Uterus (tissue), 2 donors: ENCODE results near the gene TMEM185A.

Experiments used
- CTCF ChIP-seq, 4 experiments: fragments of 200-600 bp in 2 of 4; fragments of 450-650 bp in 2 of 4; sonication (generic) in 2 of 4; IDR thresholded peaks; one replicate each; pipeline ENCODE4 v1.5.1; 2016 to 2019; ENCODE audit warnings: antibody characterized with exemption in 4 of 4, mild to moderate bottlenecking in 2 of 4, moderate library complexity in 1 of 4
- POLR2A ChIP-seq, 2 donors: fragments of 450-650 bp; IDR thresholded peaks; one replicate each; pipeline ENCODE4 v1.6.1; 2016; ENCODE audit warnings: antibody characterized with exemption in 2 of 2, mild to moderate bottlenecking in 1 of 2, moderate library complexity in 1 of 2

- TF ChIP-seq CTCF (IDR thresholded peaks at IDR 0.05), result no peak
- no peak for TF ChIP-seq POLR2A (IDR thresholded peaks at IDR 0.05)
Observed at GRCh38 chrX:149569770-149570169, 61.8 kb downstream of the TMEM185A start.
